ENCODE results near the gene PHC2. TPM values are rescaled to one million over a fixed set of nuclear protein-coding genes. Genes with fewer than 3 reads are reported as not detected.

PHC2 gene
- total and polyA plus RNA-seq, 9 of the 15 experiments (the other 6 are each of a cell fraction or from before 2014, with no cell fraction given) = 3.1 to 67.6 (median 34.6) TPM

GRCh38 chr1:33322870-33323585, 107.9 kb downstream of the PHC2 start (continued):
- TF ChIP-seq AFF1 (IDR thresholded peaks at IDR 0.05; ENCODE audit: low read depth in 1 of 2, partially characterized antibody in 2 of 2) = no peak
- no peak for TF ChIP-seq ZNF561 (CRISPR knock-in tag; conservative IDR thresholded peaks at IDR 0.05)
- no peak for TF ChIP-seq ZFP30 (CRISPR knock-in tag; IDR thresholded peaks at IDR 0.05; ENCODE audit: borderline replicate concordance)
- no peak for TF ChIP-seq HDAC3 (IDR thresholded peaks at IDR 0.05; ENCODE audit: borderline replicate concordance, partially characterized antibody)
- TF ChIP-seq MTA3 (IDR thresholded peaks at IDR 0.05; ENCODE audit: borderline replicate concordance) = no peak
- no peak for TF ChIP-seq ERF (CRISPR knock-in tag; IDR thresholded peaks at IDR 0.05)

Data from K562 (cell line).